GM06990 (cell line): ENCODE data around the gene CAMTA1.

Experiments
- DNase-seq: peaks from one replicate; pipeline ENCODE4 v3.0.0-alpha.2; 2011; ENCODE audit not compliant: insufficient read length; ENCODE audit errors: extremely low read depth
- H3K27me3 ChIP-seq: replicated peaks from 2 replicates; pipeline ENCODE4 v1.6.0; 2011; ENCODE audit warnings: low read length; ENCODE audit not compliant: control insufficient read depth, insufficient read depth
- H3K36me3 ChIP-seq: 2 replicates; pipeline ENCODE4 v1.5.1; 2011; ENCODE audit warnings: low read length; ENCODE audit not compliant: control insufficient read depth, insufficient read depth
- H3K4me3 ChIP-seq: replicated peaks from 2 replicates; pipeline ENCODE4 v1.5.1; 2011; ENCODE audit warnings: low read depth, mild to moderate bottlenecking, control low read depth, low read length
- CTCF ChIP-seq: IDR thresholded peaks from 2 replicates; pipeline ENCODE4 v1.5.1; 2011; ENCODE audit warnings: low read length, control low read depth, mild to moderate bottlenecking, inconsistent platforms; ENCODE audit not compliant: insufficient read depth, poor library complexity, severe bottlenecking

Gene CAMTA1

GRCh38 chr1:7448986-7449385 is 663.7 kb downstream of the CAMTA1 start:
- H3K36me3 ChIP-seq = no peaks in the 10 kb centered on the region
- no peaks in the 10 kb centered on the region for H3K27me3 ChIP-seq
- DNase-seq = no peak
- TF ChIP-seq CTCF = no peak
- H3K4me3 ChIP-seq = no peak overlapping the region

GRCh38 chr1:7449750-7450149 is 664.5 kb downstream of the CAMTA1 start:
- no peak for TF ChIP-seq CTCF
- H3K4me3 ChIP-seq = no peak overlapping the region
- H3K36me3 ChIP-seq = no peaks in the 10 kb centered on the region
- DNase-seq = no peak
- H3K27me3 ChIP-seq = no peaks in the 10 kb centered on the region

GRCh38 chr1:7450838-7451237 is 665.6 kb downstream of the CAMTA1 start:
- H3K36me3 ChIP-seq = no peaks in the 10 kb centered on the region
- no peaks in the 10 kb centered on the region for H3K27me3 ChIP-seq
- no peak overlapping the region for H3K4me3 ChIP-seq
- no peak for TF ChIP-seq CTCF
- DNase-seq = no peak

GRCh38 chr1:7453038-7453437 is 667.8 kb downstream of the CAMTA1 start:
- DNase-seq = no peak
- no peak for TF ChIP-seq CTCF
- Histone ChIP-seq H3K4me3 (no peak overlapping the region), H3K36me3 (no peaks in the 10 kb centered on the region), H3K27me3 (no peaks in the 10 kb centered on the region)

- peaks cover 2% of the 10 kb centered on the region; the same call in 1 of the 2 replicates for H3K27me3 ChIP-seq
- TF ChIP-seq CTCF = peak; percentile 44
- no peak for DNase-seq
- no peak overlapping the region for H3K4me3 ChIP-seq
- H3K36me3 ChIP-seq = no peaks in the 10 kb centered on the region
Observed at GRCh38 chr1:7454052-7454815, 669.0 kb downstream of the CAMTA1 start.
